Left ventricle myocardium inferior (tissue), 1 donor: Measurements from ENCODE around the gene IQGAP2. TPM values are rescaled to one million over a fixed set of nuclear protein-coding genes. Genes with fewer than 3 reads are reported as not detected.
"Not testable (repeated sequence)": the region's sequence is repeated elsewhere in the genome, so short reads cannot be mapped to it uniquely, and the experiment has no call there.

ENCODE experiments used
- DNase-seq: peaks from one replicate; pipeline ENCODE4 v3.0.0-alpha.2; 2020
- H3K27ac ChIP-seq: fragments of 200-600 bp; replicated peaks from 2 replicates; pipeline ENCODE4 v1.8.0; 2021
- H3K27me3 ChIP-seq: fragments of 200-600 bp; 2 replicates; pipeline ENCODE4 v1.8.0; 2021; ENCODE audit warnings: low read depth
- H3K36me3 ChIP-seq: fragments of 200-600 bp; 2 replicates; pipeline ENCODE4 v1.8.0; 2021
- H3K4me1 ChIP-seq: fragments of 200-600 bp; 2 replicates; pipeline ENCODE4 v1.8.0; 2021
- H3K4me3 ChIP-seq: fragments of 200-600 bp; 2 replicates; pipeline ENCODE4 v1.8.0; 2021; ENCODE audit warnings: mild to moderate bottlenecking, moderate library complexity
- H3K9me3 ChIP-seq: fragments of 200-600 bp; replicated peaks from 2 replicates; pipeline ENCODE4 v1.8.0; 2021
- CTCF ChIP-seq: fragments of 200-600 bp; IDR thresholded peaks from 2 replicates; pipeline ENCODE4 v1.8.0; 2021; ENCODE audit warnings: antibody characterized with exemption, mild to moderate bottlenecking, borderline replicate concordance
- intact Hi-C: fragments of 100-400 bp; cut with micrococcal nuclease; formaldehyde crosslinking; loops from one replicate; pipeline ENCODE4 v1.11.0; 2022
- total RNA-seq: library from RNA; stranded (reverse); fragmentation: NEBNext Ultra II Directional; extraction: Animal tissue kit (Norgen Biotek cat#: 25700); gene quantifications from one replicate; pipeline ENCODE4 v1.2.1, GENCODE V29; 2021
- donor health status: DM: no; HTN: yes; CAD: no; lungs with severe emphysema.

IQGAP2 gene
- total RNA-seq, 1 donor from 2014 or later = 4.1 TPM

DNA sequence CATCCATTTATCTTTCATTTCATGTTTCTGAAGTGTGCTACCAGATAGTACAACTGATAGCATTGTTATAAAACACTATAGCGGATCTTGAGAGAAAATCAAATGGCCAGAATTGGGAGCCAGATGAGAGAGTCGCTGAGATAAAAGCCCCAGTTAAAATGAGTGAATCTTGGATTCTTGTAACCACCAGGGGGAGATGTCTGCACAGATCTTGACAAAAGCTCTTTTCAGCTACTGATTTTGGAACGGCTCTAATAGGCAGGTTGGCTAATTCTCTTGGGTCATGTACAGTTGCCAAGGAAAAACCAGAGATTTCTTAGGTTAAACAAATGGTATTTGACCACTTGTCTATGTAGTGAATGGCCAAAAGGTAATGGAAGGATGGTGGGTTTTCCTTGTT, 198.4 kb downstream of the IQGAP2 start:
- peaks cover 3% of the 10 kb centered on the region for H3K27me3 ChIP-seq
- H3K27ac ChIP-seq = no peak overlapping the region
- no peaks in the 10 kb centered on the region for H3K36me3 ChIP-seq
- no peak overlapping the region for H3K4me3 ChIP-seq
- H3K4me1 ChIP-seq = no peaks in the 10 kb centered on the region
- intact Hi-C loops = loop anchor here (5.0 kb wide), 1 partner anchor 171 kb away; no protein-coding TSS in a partner anchor
- TF ChIP-seq CTCF = peak; percentile 76
- DNase-seq = no peak
- no peaks in the 10 kb centered on the region for H3K9me3 ChIP-seq

- H3K4me1 ChIP-seq = no peaks in the 10 kb centered on the region
- no peak for TF ChIP-seq CTCF
- intact Hi-C loops = loop anchor here (5.0 kb wide), 1 partner anchor 170 kb away; no protein-coding TSS in a partner anchor
These were observed 199.1 kb downstream of the IQGAP2 start for GRCh38 chr5:76602094-76602726.

DNA sequence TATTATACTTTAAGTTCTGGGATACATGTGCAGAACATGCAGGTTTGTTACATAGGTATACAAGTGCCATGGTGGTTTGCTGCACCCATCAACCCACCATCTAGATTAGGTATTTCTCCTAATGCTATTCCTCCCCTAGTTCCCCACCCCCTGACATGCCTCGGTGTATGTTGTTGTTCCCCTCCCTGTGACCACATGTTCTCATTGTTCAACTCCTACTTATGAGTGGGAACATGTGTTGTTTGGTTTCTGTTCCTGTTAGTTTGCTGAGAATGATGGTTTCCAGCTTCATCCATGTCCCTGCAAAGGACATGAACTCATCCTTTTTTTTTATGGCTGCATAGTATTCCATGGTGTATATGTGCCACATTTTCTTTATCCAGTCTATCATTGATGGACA, 200.9 kb downstream of the IQGAP2 start:
- H3K4me3 ChIP-seq, H3K4me1 ChIP-seq, DNase-seq, H3K9me3 ChIP-seq, H3K27ac ChIP-seq, H3K27me3 ChIP-seq, H3K36me3 ChIP-seq: not testable (repeated sequence)
- intact Hi-C loops = loop anchor here (5.0 kb wide), 1 partner anchor 168 kb away; no protein-coding TSS in a partner anchor

More at GRCh38 chr5:76602094-76602726, 199.1 kb downstream of the IQGAP2 start:
- peaks cover 3% of the 10 kb centered on the region for H3K27me3 ChIP-seq
- no peak for DNase-seq
- no peaks in the 10 kb centered on the region for H3K9me3 ChIP-seq
- no peak overlapping the region for H3K4me3 ChIP-seq
- H3K36me3 ChIP-seq = no peaks in the 10 kb centered on the region
- no peak overlapping the region for H3K27ac ChIP-seq

- no peak for TF ChIP-seq CTCF
- peaks cover 3% of the 10 kb centered on the region for H3K27me3 ChIP-seq
- intact Hi-C loops = loop anchor here (5.0 kb wide), 1 partner anchor 167 kb away; no protein-coding TSS in a partner anchor
- H3K27ac ChIP-seq = no peak overlapping the region
- no peaks in the 10 kb centered on the region for H3K36me3 ChIP-seq
- no peaks in the 10 kb centered on the region for H3K9me3 ChIP-seq
- H3K4me1 ChIP-seq = no peaks in the 10 kb centered on the region
- no peak overlapping the region for H3K4me3 ChIP-seq
- DNase-seq = no peak
These were observed 201.8 kb downstream of the IQGAP2 start for GRCh38 chr5:76604838-76605237.

- H3K4me3 ChIP-seq = no peak overlapping the region
- H3K4me1 ChIP-seq = no peaks in the 10 kb centered on the region
- TF ChIP-seq CTCF = no peak
- no peaks in the 10 kb centered on the region for H3K36me3 ChIP-seq
- intact Hi-C loops = no loop called here
- H3K9me3 ChIP-seq = no peaks in the 10 kb centered on the region
- no peak for DNase-seq
- no peak overlapping the region for H3K27ac ChIP-seq
- H3K27me3 ChIP-seq = peaks cover 3% of the 10 kb centered on the region
These were observed 203.6 kb downstream of the IQGAP2 start for GRCh38 chr5:76606701-76607100.

DNA sequence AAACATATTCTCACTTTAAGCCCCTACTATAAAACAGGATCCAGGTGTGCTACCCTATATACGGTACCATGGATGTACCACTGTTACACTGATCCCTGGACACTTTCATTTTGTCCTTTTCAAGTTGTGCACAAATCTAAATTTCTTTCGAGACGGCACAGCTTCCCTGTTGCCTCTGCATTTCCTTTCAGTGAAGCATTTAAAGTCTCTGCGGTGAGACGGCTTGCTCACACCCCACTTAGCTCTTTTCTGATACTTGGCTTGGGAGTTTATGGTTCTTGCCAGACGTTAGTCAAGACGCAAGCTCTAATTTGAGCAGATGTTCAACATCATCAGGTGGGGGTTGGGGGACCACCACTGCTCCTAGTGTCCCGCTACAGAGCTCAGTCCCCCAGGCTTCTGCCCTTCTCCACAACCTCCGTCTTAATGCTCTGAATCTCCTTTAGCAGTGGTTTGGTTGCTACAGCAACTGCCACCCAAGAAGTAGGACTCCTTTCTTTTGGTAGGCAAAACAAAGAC, 204.3 kb downstream of the IQGAP2 start:
- no peak for DNase-seq

More for the DNA sequence above, 204.3 kb downstream of the IQGAP2 start:
- intact Hi-C loops = no loop called here
- no peaks in the 10 kb centered on the region for H3K36me3 ChIP-seq
- H3K4me3 ChIP-seq = no peak overlapping the region
- H3K4me1 ChIP-seq = no peaks in the 10 kb centered on the region
- H3K27ac ChIP-seq = no peak overlapping the region
- TF ChIP-seq CTCF = no peak
- peaks cover 3% of the 10 kb centered on the region for H3K27me3 ChIP-seq
- no peaks in the 10 kb centered on the region for H3K9me3 ChIP-seq
